ENCODE measurements around the gene ACER1. TPM values are rescaled to one million over a fixed set of nuclear protein-coding genes. Genes with fewer than 3 reads are reported as not detected.

Gene ACER1
- total RNA-seq, 1 donor from 2014 or later, result not detected

DNA sequence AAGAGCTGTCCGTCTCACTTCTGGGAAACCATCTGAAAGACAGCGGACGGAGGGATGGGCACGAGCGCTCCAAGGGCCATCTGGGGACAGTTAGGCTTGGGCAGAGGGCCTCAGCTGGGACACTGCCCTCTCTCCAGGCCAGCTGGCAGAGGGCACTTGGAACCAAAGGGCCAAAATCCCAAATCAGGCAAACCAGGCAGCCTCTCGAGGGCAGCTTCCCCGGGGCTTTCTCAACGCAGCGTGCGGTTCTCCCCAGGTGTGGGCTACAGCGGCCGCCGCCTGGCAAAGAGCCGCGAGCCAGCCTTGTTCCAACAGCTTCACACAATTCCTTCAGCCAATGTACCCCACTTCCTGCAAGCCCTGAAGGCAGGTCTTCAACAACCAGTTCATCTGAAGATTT is 58.7 kb downstream of the ACER1 start:
- no peak for TF ChIP-seq POLR2AphosphoS5 (IDR thresholded peaks at IDR 0.05; ENCODE audit: insufficient read depth in 1 of 2, low read depth in 1 of 2)
- no peak for TF ChIP-seq CTCF (IDR thresholded peaks at IDR 0.05)
- no peak for TF ChIP-seq POLR2A (IDR thresholded peaks at IDR 0.05)
- intact Hi-C loops (cut with DNase I), result loop anchor here (5.0 kb wide), 1 partner anchor 217 kb away; no protein-coding TSS in a partner anchor
- H3K4me1 ChIP-seq, result peaks cover 95% of the 10 kb centered on the region
- peak overlapping the region; percentile 82 for H3K27ac ChIP-seq
- no peaks in the 10 kb centered on the region for H3K9me3 ChIP-seq
- no peak for DNase-seq (ENCODE audit: extremely low spot score in 2 of 2)
- peak overlapping the region; percentile 19 to 41 for H3K4me3 ChIP-seq
- peaks cover 0 to 2% of the 10 kb centered on the region in 2 donors for H3K36me3 ChIP-seq
- H3K27me3 ChIP-seq, result no peaks in the 10 kb centered on the region

DNA sequence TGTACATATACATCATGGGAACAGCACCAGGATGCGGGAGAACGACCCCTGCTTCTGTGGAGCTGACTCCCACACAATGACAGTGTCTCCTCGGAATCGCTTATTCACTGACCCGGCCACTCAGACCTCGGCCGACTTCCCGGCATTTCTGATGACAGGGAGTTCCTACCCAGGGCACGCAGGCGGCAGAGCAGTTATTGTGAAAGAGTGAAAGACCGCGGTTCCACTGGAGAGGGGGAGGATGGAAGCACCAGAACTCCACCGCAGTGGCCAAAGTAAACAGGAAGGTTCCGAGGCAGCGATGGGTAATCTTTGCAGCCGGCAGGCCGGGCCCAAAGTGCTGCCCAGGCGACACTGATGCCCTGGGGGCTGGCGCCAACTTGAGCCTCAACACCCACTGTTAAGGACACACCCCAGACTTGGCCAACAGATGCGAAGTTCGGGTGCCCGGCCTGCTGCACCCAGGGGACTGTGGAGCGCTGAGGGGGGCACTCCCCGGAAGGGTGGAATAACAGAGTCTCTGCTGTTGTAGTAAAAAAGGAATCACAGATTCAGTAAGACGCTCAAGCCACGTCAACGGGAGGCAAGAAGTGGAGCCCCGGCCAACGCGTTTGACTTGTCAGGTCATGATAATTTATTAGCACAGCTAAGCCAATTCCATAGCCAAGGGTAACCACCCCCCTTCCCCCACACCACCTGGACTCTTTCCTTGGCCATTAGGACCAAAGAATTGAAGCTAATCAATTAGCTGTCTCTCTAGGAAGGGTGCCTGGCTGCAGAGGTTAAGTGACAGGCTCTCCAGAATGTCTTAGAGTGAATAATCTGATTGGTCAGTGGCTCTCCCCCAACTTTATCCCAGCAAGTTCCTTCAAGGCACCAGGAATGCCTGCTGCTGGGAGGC is 59.5 kb downstream of the ACER1 start:
- peak in 1 of 2 donors; percentile 95 for DNase-seq (ENCODE audit: extremely low spot score in 2 of 2)
- no peak for TF ChIP-seq CTCF (IDR thresholded peaks at IDR 0.05)
- peak; percentile 67 to 91 for TF ChIP-seq POLR2AphosphoS5 (IDR thresholded peaks at IDR 0.05; ENCODE audit: insufficient read depth in 1 of 2, low read depth in 1 of 2)
- intact Hi-C loops (cut with DNase I), result no loop called here

GRCh38 chr19:6272913-6273600 is 60.4 kb downstream of the ACER1 start:
- peaks cover 92% of the 10 kb centered on the region for H3K4me1 ChIP-seq
- intact Hi-C loops (cut with DNase I), result no loop called here
- peaks cover 0 to 11% of the 10 kb centered on the region in 2 donors for H3K36me3 ChIP-seq

More for the DNA sequence above, 59.5 kb downstream of the ACER1 start:
- Histone ChIP-seq H3K27me3 (no peaks in the 10 kb centered on the region), H3K4me3 (peak overlapping the region; percentile 19 to 41), H3K4me1 (peaks cover 94% of the 10 kb centered on the region), H3K9me3 (no peaks in the 10 kb centered on the region), H3K36me3 (peaks cover 0 to 10% of the 10 kb centered on the region in 2 donors), H3K27ac (peak overlapping the region; percentile 82)

DNA sequence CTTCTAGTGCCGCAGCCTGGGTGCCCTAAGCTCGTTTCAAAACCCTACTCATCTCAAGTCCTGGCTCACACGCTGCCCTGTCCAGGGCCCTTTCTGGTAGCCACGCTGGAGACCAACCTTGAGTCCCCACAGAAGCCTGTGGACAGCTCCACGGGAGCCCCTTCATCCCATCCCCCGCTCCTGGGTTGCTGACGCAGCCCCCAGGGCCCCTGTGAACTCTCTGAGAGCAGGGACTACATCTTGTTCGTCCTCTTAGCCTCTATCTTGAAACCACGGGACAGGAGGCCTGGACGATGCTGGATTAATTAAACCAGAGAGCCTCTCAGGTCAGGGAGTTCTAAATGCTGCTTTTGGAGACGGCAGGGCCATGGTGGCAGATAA is 61.0 kb downstream of the ACER1 start:
- Histone ChIP-seq H3K9me3 (no peaks in the 10 kb centered on the region), H3K27me3 (no peaks in the 10 kb centered on the region), H3K27ac (peak overlapping the region; percentile 82), H3K36me3 (peaks cover 0 to 16% of the 10 kb centered on the region in 2 donors), H3K4me3 (peak overlapping the region; percentile 30 to 36), H3K4me1 (peaks cover 86% of the 10 kb centered on the region)
- TF ChIP-seq CTCF (IDR thresholded peaks at IDR 0.05), result no peak
- no peak for DNase-seq (ENCODE audit: extremely low spot score in 2 of 2)
- intact Hi-C loops (cut with DNase I), result no loop called here

More at GRCh38 chr19:6272913-6273600, 60.4 kb downstream of the ACER1 start:
- H3K27ac ChIP-seq, result peak overlapping the region; percentile 82
- TF ChIP-seq POLR2AphosphoS5 (IDR thresholded peaks at IDR 0.05; ENCODE audit: insufficient read depth in 1 of 2, low read depth in 1 of 2), result no peak
- TF ChIP-seq CTCF (IDR thresholded peaks at IDR 0.05), result no peak
- no peak for TF ChIP-seq POLR2A (IDR thresholded peaks at IDR 0.05)
- H3K27me3 ChIP-seq, result no peaks in the 10 kb centered on the region
- no peaks in the 10 kb centered on the region for H3K9me3 ChIP-seq
- peak overlapping the region in 1 of 2 donors; percentile 41 for H3K4me3 ChIP-seq
- DNase-seq (ENCODE audit: extremely low spot score in 2 of 2), result no peak
